ENCODE results near the gene PRMT7. TPM values are rescaled to one million over a fixed set of nuclear protein-coding genes. Genes with fewer than 3 reads are reported as not detected.

The PRMT7 gene
- total RNA-seq, 1 experiment from 2014 or later = 47.5 TPM

GRCh38 chr16:68373528-68374245 is 62.9 kb downstream of the PRMT7 start:
- Histone ChIP-seq H3K9me2 (ENCODE audit: insufficient read depth) (no peaks in the 10 kb centered on the region), H3K4me3 (no peak overlapping the region), H2AFZ (no peak overlapping the region), H3K27ac (no peak overlapping the region), H3K4me1 (replicated peaks; ENCODE audit: insufficient read depth) (peaks cover 7% of the 10 kb centered on the region; the same call in 1 of the 2 replicates), H3K27me3 (ENCODE audit: insufficient read depth, low read depth) (no peaks in the 10 kb centered on the region), H4K20me1 (ENCODE audit: insufficient read depth) (no peaks in the 10 kb centered on the region), H3K4me2 (no peak overlapping the region), H3K36me3 (ENCODE audit: low read depth) (no peaks in the 10 kb centered on the region), H3K79me2 (ENCODE audit: low read depth) (no peaks in the 10 kb centered on the region), H3K9me3 (ENCODE audit: insufficient read depth, low read depth) (no peaks in the 10 kb centered on the region), H3F3A (ENCODE audit: insufficient read depth, low read depth) (no peaks in the 10 kb centered on the region)
- no TSS peak for BruUV-seq (replicated peaks)
- intact Hi-C loops (cut with micrococcal nuclease; ENCODE audit: unreplicated experiment) = no loop called here
- DNase-seq = no peak
- POLR2A ChIA-PET (ENCODE audit: unreplicated experiment) = no interaction called here
- no peak for TF ChIP-seq EZH2 (IDR thresholded peaks at IDR 0.05; ENCODE audit: low read depth)
- no peak for TF ChIP-seq CTCF (conservative IDR thresholded peaks at IDR 0.05)
- CTCF ChIA-PET = no interaction called here

GRCh38 chr16:68374246-68374805 is 63.5 kb downstream of the PRMT7 start:
- intact Hi-C loops (cut with micrococcal nuclease; ENCODE audit: unreplicated experiment) = no loop called here
- Histone ChIP-seq H3K9me2 (ENCODE audit: insufficient read depth) (no peaks in the 10 kb centered on the region), H4K20me1 (ENCODE audit: insufficient read depth) (no peaks in the 10 kb centered on the region), H3F3A (ENCODE audit: insufficient read depth, low read depth) (no peaks in the 10 kb centered on the region), H3K79me2 (ENCODE audit: low read depth) (no peaks in the 10 kb centered on the region), H3K9me3 (ENCODE audit: insufficient read depth, low read depth) (no peaks in the 10 kb centered on the region), H3K4me1 (replicated peaks; ENCODE audit: insufficient read depth) (peaks cover 7% of the 10 kb centered on the region; the same call in 1 of the 2 replicates), H3K4me2 (no peak overlapping the region), H3K27me3 (ENCODE audit: insufficient read depth, low read depth) (no peaks in the 10 kb centered on the region), H3K4me3 (no peak overlapping the region), H2AFZ (no peak overlapping the region), H3K36me3 (ENCODE audit: low read depth) (no peaks in the 10 kb centered on the region), H3K27ac (no peak overlapping the region)
- CTCF ChIA-PET = no interaction called here
- DNase-seq = no peak
- BruUV-seq (replicated peaks) = no TSS peak
- POLR2A ChIA-PET (ENCODE audit: unreplicated experiment) = no interaction called here
- TF ChIP-seq EZH2 (IDR thresholded peaks at IDR 0.05; ENCODE audit: low read depth) = no peak
- TF ChIP-seq CTCF (conservative IDR thresholded peaks at IDR 0.05) = no peak

- DNase-seq = no peak
- no TSS peak for BruUV-seq (replicated peaks)
- no peaks in the 10 kb centered on the region for H3K9me2 ChIP-seq (ENCODE audit: insufficient read depth)
- no peaks in the 10 kb centered on the region for H3K79me2 ChIP-seq (ENCODE audit: low read depth)
- no peaks in the 10 kb centered on the region for H3K27me3 ChIP-seq (ENCODE audit: insufficient read depth, low read depth)
- no peak overlapping the region for H3K4me3 ChIP-seq
- no peak for TF ChIP-seq EZH2 (IDR thresholded peaks at IDR 0.05; ENCODE audit: low read depth)
- TF ChIP-seq CTCF (conservative IDR thresholded peaks at IDR 0.05) = no peak
- peaks cover 7% of the 10 kb centered on the region; the same call in 1 of the 2 replicates for H3K4me1 ChIP-seq (replicated peaks; ENCODE audit: insufficient read depth)
- no peak overlapping the region for H2AFZ ChIP-seq
- CTCF ChIA-PET = no interaction called here
- H3K4me2 ChIP-seq = no peak overlapping the region
- no peaks in the 10 kb centered on the region for H3K9me3 ChIP-seq (ENCODE audit: insufficient read depth, low read depth)
- no peaks in the 10 kb centered on the region for H3F3A ChIP-seq (ENCODE audit: insufficient read depth, low read depth)
- POLR2A ChIA-PET (ENCODE audit: unreplicated experiment) = no interaction called here
- H3K36me3 ChIP-seq (ENCODE audit: low read depth) = no peaks in the 10 kb centered on the region
- intact Hi-C loops (cut with micrococcal nuclease; ENCODE audit: unreplicated experiment) = no loop called here
- no peak overlapping the region for H3K27ac ChIP-seq
- H4K20me1 ChIP-seq (ENCODE audit: insufficient read depth) = no peaks in the 10 kb centered on the region
Observed at GRCh38 chr16:68374961-68375660, 64.3 kb downstream of the PRMT7 start.
